T-helper 9 cell (primary cell): ENCODE data around the gene PLXNA4.

Source experiments
- DNase-seq: peaks from one replicate; pipeline ENCODE4 v3.0.0-alpha.2; 2020

Gene PLXNA4

DNA sequence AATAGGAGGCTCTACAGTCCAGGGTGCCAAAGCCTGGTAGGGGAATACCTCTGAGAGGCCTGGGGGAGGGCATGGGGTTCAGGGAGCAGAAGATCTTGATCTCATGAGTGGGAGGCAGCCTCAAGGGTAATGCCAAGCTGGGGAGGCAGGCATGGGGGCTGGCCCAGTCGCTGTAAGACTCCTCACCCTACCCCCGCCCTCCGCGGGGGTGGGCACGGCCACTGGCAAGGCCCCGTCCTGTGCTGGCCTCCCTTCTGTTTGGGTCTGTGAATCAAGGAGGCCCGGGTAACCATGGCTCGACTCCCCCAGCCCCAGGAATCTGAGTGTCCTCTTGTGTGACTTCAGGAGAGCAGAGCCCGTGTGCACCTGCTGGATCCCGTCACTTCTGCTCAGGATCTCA is 473.9 kb downstream of the PLXNA4 start:
- no peak for DNase-seq

DNA sequence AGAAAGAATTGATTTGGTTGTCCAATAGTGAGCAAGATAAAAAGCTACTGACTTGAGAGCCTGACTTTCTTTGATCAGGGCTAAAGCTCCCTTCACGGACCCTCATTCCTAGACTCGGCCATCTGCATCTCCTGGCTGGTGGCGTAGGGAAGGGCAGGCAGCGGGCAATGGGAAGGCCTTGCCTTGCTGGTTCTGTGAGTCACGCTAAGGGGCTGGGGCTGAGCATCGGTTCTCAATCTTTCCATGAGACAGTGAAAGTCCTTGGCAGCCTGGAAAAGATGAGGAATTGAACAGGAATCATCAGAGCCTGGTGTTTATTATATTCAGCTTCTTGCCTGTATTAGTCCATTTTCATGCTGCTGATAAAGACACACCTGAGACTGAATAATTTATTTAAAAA is 475.3 kb downstream of the PLXNA4 start:
- no peak for DNase-seq

DNA sequence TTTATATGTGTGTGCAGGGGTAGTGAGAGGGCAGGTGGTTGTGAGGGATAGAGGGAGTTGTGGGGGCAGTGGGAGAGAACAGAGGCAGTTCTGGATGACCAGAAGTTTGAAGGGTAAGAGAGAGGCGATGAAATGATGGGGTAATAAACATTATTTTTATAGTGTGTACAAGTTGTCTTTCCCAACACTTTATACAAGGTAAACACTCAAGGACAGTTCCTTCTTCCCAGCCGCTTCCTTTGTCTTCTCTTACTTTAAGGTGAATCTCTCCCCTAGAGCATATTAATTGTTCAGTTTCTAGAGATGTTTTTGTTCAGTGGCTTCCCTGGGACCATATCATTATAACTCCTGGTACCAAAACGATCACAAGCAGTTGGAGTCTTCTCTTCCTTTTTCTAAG is 475.8 kb downstream of the PLXNA4 start:
- DNase-seq, result no peak

DNA sequence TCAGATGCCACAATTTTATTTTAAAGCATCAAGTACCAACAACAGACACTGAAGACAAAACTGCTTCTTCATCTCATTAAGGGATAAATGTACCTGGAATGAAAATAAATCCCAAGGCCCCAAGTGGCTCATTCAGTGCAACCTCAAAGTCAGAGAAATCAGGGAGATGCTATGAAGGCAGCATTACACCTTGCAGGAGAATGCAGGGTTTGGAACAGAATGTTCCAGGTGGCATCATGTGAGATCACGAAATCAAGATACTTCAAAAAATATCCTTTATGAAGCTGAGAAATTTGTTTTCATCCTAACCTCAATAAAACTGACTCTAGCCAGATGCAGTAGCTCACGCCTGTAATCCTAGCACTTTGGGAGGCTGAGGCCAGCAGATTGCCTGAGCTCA is 477.1 kb downstream of the PLXNA4 start:
- no peak for DNase-seq

DNA sequence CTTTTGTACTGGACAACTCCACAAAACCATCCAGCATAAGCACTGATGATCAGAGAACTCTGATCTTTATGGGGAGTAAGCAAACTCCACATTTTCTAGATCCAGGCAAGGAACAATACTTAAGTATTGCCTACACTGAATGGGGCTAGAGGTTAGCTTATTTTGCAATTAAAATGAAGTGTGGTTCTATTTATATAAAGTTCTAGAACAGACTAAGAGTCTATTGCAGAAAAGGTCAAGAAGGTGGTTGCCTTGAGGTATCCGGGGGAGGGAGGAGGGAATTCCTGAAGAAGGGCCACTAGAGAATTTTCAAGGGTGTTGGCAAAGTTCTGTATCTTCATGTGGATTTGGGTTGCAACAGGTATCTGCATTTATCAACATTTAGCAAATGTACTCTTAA is 477.9 kb downstream of the PLXNA4 start:
- DNase-seq, result no peak

DNA sequence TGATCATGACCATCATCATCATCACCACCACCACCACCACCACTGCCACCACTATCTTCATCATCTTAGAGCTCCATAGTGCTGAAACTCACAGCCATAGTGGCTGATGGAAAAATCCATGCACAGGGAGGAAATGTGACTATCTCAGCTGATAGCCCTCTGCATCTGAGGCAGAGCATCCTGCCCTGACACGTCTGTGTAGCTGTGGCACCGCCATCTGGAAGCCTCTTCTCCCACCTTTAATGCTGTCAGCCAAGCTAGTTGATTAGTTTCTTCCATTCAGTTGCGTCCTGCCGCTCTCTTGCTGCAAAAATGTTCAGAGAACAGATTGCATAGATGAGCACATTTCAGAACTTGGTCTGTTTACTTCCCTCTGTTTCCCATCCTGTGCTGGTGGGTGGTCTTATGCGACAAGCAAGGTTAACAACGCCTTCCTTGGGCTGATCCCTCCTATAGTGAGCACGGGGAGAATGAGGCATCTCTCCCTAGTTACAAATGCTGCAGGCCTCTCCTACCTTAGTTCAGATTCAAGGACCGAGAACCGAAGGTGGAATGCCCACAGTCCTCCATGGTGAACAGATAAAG is 478.6 kb downstream of the PLXNA4 start:
- no peak for DNase-seq

DNA sequence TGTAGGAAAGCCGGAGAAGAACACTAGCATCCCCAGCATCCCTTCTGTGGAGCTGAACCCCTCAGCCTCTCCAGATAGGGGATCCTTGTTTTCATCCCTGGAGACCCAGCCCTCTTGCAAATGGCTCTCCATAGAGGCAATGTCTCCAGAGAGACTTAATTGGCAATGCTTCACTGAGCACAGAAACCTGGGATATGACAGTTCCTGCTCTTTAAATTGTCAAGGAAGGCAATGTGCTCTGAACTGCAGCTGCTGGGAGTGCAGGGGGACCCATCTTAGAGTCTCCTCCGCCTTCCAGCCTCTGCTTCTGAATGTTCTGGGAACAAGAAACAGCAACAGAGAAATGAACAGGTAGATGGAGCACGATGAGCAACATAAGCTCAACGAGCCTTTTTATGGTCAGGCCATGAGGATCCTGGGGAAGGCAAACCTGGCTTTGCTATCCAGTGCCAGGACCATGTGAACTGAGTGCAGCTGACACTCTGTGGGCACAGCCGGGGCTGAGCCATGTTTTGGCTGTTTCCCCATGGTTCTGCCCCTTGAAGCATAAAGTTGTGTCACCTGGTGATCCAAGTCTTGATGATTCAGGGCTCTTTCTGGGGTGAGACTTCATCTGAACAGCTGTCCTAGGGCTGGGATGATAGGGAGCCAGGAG is 481.0 kb downstream of the PLXNA4 start:
- DNase-seq, result no peak

DNA sequence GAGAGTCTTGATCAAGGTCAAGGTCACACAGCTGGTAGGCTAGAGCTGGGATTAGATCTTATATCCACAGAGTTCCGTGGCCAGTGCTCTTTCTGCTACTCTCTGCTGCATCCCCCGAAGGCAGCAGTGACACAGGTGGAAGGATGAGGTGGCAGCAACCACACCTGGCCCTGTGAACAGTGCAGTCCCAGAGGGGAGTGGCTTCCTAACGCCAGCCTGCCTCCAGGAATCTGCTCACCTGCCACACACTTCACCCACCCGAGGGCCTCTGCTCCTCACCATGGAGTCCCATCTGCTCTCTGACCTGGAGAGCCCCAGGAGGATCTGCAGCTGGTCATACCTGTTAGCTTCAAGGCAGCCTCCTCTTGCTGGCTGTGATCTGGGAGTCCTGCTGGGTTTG is 484.2 kb downstream of the PLXNA4 start:
- no peak for DNase-seq

DNA sequence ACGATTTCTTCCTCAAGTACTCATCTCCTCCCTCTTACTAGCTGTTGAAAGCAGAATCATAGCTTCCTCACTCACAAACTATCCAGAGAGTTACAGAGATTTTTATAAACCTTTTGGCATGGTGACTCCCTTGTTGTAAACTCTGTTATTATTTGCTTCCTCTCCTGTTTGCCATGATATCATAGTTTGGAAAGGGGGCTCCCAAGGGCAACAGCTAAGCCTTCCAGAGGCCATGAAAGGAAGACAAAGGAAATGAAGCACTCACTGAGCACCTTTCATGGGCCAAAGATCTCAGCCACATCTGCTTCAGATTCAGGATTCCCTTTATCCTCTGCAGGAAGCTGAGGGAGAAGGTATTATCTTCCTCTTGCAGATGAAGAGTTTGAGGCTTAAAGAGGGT is 484.6 kb downstream of the PLXNA4 start:
- DNase-seq, result no peak

DNA sequence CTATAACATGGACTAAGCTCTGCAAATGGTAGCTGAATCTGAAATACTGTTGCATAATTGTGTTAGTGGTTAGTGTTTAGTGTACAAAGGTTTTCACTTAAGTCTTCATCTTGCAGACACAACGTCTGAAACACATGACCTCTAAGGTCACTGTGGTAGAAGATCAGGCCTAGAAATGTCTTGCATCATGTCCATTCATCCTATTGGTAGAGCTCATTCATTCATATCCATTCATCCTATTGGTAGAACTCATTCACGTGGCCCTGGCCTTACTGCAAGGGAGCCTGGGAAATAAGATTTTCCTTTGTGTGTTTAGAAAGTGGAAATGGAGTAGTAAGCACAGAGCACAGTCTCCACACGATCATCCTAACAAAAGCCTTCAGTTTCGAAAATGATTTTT is 485.8 kb downstream of the PLXNA4 start:
- no peak for DNase-seq

DNA sequence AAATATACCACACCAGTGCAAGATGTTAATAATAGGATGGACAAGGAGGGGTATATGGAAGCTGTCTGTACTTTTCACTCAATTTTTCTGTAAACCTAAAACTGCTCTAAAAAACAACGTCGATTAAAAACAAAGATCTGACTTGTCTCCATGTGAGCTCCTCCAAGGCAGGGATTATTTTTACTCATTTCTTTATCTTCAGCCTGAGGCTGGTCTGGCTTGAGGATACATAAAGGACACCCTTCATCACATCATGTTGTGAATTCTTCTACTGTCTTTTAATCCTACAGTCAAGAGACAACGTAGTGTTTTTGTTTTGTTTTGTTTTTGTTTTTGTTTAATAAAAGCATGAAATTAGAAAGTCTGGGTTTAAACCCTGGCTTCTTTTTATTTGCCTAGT is 486.9 kb downstream of the PLXNA4 start:
- DNase-seq, result no peak

DNA sequence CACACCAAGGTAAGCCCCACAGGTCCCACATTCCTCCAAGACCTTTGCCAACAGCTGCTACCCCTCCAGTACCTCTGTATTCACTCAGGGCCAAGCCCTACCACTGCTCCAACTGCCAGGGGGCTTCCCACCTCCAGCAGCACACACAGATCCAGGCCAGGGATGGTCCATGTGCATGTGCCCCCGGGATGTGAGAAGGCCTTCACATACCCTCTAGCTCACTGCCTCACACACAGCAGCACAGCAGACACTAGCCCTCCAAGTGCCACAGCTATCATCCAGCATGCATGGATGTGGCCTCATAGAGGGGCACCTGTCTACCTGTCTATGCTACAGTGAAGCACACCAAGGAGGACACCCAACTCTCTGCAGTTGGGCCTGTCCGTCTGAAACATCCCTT is 488.8 kb downstream of the PLXNA4 start:
- DNase-seq, result no peak

DNA sequence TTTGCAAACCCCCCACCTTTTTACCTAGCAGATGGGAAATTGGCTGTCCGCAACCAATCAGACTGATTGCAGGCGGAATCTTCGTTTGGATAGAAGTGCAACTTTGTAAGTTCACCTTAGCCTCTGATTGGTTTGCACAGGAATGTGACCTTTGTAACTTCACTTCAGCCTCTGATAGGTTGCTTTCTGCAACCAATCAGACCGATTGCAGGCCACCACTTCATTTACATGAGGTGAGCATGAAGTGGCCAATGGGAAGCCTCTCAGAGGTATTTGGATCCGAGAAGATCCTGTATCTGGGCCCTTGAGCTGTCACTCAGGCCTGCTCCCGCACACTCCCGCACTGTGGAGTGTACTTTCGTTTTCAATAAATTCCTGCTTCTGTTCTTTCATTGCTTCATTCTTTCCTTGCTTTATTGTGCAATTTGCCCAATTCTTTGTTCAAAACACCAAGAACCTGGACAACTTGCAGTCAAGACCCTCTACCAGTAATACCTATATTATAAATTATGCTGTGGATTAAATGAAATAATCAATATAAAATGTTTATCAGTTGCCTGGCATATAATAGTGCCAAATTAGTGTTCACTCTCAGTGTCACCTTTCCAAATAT is 491.4 kb downstream of the PLXNA4 start:
- no peak for DNase-seq

DNA sequence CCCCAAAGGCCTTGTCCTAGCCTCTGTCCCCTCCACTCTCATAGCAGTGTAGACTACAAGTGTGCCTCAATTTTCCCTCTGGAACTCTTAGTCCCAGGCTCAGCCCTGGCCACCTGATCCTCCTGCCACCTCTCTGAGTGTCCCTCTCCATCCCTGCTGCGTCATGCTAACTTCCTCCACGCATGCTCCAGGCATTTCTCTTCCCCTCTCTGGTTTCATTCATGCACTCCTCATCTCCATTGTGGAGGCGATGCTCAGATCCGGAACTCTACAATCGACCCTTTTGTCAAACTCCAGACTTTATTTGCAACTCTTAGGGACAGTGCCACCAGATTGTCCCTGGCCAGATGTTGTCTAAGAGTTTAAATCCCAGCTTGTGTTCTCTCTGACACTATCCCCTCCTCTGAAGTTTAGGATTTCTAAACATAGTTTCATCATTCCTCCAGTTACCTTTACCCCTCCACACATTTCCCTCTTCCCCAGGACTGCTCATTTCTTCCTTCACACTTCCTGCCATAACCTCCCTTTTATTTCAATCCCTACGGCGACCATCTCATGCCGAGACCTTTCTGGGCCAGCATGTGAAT is 492.6 kb downstream of the PLXNA4 start:
- DNase-seq, result no peak

DNA sequence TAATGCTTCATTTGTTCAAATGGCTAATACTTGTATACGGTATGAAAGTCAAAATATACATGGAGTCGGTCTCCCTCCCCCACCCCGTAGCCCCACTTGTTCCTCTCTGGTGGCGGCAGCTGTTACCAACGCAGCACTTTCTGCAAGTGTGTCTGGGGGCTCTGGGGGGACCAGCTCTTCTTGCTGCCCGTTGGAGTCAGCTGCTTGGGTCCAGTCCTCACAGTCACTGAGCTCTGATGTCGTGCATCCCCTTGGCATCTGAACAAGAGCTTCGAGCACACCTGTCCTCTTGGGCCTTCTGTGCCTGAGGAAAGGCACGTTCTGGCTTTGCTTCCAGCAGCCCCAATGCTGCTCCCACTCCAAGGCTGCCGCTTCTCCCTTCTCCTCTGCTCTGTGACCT is 493.1 kb downstream of the PLXNA4 start:
- DNase-seq, result no peak

DNA sequence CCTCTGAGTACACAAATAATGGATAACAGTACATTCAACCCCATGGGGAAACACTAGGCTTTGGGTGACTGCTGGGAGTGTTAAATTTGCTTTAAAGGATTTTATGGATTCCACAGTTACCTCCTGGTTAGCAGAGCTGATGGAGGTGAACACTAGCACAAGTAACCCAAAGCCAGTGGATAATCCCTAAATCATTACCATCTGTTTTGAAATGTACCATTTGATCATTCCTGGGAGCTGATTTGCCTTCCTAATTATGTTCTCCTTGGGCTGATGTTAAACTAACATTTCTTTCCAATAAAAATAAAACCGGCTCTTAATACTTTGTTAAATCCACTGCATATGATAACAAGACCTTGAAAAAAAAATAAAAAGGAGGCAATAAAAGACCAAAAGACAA is 493.9 kb downstream of the PLXNA4 start:
- no peak for DNase-seq

DNA sequence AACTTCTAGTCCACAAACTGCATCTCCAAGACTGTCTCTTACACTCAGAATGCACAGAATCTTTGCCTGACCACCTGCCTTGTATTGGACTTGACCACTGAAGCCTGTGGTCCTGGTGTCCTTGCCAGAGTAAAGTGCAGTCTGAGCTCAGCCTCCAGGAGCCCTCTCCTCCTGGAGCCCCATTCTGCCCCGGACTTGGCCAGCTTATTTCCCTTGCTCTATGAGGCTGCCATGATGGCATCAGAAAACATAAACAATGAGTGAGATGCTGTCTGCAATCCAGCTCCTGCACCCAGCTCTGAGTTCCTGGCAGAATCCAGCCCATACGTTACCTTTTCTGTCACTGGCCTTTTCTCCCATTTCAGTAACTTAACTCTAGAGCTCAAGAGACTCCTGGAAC is 494.6 kb downstream of the PLXNA4 start:
- no peak for DNase-seq

DNA sequence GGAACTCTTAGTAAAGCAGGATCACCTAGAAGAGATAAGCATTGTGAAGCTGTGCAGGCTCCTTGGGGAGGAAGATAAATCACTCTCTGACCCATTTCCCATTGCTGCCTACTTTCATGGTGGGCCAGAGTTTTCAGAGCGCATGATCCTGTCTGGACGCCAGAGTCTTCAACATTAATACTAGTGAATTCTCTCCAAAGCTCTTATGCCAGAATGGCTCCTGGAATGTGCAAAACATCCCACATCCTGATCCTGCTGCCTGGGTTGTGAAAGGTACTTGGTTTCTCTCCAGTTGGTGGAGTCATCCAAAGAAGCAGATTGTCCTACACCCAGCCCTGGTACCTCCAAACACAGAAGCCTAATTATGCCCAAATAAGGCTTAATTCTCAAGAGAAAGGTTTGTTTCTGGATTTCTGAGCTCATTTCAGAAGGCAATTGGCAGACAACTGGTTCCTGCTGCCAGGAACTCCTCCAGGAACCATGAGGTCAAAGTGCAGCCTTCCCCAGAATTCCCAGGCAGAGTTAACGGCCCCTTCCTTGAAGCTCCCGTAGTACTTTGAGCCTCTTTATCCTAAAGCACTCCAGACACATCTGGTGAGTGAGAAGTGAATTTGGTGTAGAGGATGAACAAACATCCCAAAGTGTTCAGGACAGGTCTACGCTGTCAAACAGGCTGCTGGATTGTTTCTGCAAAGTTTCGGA is 495.2 kb downstream of the PLXNA4 start:
- DNase-seq, result no peak

DNA sequence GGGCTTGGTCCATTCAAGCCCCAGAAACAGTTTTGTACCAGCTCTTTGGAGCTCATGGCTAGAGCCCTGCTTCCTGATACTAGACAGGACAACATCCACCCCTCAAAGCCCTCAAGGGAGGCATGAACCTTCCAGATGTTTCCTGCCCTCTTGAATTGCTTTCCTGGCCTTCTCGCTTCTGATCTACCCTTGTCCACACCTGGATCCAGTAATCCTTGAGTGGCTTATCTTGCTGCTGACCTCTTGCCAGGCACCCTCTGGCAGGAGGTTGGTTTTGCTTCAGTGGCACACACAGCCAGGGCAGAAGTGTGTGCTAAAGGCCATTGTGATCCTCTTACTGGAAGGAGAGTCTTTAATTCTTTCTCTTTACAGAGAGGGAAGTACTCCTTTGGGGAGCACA is 495.8 kb downstream of the PLXNA4 start:
- no peak for DNase-seq

DNA sequence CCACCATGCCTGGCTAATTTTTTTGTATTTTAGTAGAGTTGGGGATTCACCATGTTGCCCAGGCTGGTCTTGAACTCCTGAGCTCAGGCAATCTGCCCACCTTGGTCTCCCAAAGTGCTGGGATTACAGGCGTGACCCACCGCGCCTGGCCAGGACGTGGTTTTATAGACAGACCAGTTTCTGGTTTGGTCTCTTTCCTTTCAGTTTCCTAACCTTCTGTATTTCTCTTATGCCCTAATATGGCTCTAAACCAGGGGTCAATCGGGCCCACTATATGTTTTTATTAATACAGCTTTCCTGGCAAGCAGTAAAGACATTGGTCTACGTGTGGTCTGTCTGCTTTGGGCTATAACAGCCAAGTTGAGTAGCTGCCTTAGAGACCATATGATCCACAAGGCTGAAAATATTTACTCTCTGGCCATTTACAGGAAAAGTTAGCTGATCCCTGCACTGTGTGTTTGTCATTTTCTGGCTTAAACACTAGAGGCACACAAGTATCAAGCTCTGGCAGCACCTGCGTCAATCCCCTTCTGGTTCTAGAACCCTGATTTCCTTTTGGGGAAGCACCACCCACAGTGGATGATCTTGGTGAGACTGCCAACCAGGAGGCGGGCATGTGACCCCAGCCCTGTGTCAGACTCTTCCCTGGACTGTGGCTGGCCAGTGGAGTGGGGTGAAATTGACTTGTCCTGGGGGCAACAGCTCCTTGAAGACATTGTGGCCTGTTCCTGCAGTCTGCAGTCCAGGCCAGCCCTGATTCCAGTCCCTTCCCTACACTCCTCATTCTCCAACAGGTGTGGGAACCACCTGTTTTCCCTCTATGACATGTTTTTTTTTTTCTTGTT is 497.2 kb downstream of the PLXNA4 start:
- DNase-seq, result no peak

DNA sequence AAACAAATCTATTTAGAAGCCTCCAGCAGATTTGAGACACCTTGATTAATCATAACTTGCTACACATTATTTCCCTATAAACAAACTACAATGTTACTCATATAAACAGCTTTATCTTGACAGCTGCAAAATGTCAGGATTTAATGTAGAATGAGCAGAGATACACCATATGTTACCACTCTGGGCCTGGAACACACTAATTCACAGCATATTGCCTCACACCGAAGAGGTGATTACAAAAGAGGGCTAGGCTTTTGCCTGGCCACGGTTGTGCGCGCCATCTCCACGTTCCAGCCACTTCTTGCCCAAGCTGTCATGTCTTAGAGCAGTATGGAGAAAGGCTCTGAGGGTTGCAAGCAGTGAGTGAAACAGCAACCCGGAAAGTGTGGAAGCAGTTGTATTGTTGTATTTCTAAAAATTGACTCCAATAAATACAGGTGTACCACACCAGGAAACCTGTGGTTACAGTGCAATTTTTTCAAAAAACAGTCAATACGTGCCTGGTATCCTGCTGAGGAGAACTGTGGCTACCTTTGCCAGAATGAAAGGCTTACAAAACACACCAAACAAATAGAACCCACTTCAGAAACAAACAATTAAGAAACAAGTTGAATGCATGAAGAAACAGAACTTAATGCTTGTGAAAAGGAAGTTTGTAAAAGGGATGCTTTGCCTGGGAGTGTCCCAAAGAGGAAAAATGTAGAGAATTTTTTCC is 498.1 kb downstream of the PLXNA4 start:
- DNase-seq, result no peak
